ENCODE results near the gene KCNG4. TPM values are rescaled to one million over a fixed set of nuclear protein-coding genes. Genes with fewer than 3 reads are reported as not detected.

Gene KCNG4
- total RNA-seq, 2 donors from 2014 or later, result not detected

DNA sequence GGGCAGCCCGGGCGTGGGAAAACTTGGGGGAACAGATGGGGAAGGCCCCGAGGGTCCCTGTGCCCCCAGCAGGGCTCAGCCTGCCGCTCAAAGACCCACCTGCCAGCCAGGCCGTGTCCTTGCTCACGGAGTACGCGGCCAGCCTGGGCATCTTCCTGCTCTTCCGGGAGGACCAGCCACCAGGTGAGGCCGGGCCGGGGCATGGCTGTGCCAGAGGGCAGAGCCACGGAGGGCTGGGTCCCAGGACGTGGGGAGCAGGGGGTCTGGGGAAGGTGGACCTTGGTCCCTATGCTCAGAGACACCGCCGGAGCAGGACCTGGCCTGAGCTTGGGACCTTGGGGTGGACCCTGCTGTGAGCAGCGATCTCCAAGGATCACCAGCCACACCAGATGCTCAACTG is 48.3 kb downstream of the KCNG4 start:
- Histone ChIP-seq H3K36me3 (no peaks in the 10 kb centered on the region), H3K4me1 (replicated peaks) (no peaks in the 10 kb centered on the region), H3K9me3 (no peaks in the 10 kb centered on the region), H3K27me3 (replicated peaks; ENCODE audit: insufficient read depth) (no peaks in the 10 kb centered on the region), H3K27ac (no peak overlapping the region), H3K4me3 (no peak overlapping the region)
- TF ChIP-seq POLR2AphosphoS5 (IDR thresholded peaks at IDR 0.05) (no peak), POLR2A (IDR thresholded peaks at IDR 0.05) (no peak)
- TF ChIP-seq, protein P1, sequence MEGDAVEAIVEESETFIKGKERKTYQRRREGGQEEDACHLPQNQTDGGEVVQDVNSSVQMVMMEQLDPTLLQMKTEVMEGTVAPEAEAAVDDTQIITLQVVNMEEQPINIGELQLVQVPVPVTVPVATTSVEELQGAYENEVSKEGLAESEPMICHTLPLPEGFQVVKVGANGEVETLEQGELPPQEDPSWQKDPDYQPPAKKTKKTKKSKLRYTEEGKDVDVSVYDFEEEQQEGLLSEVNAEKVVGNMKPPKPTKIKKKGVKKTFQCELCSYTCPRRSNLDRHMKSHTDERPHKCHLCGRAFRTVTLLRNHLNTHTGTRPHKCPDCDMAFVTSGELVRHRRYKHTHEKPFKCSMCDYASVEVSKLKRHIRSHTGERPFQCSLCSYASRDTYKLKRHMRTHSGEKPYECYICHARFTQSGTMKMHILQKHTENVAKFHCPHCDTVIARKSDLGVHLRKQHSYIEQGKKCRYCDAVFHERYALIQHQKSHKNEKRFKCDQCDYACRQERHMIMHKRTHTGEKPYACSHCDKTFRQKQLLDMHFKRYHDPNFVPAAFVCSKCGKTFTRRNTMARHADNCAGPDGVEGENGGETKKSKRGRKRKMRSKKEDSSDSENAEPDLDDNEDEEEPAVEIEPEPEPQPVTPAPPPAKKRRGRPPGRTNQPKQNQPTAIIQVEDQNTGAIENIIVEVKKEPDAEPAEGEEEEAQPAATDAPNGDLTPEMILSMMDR (IDR thresholded peaks at IDR 0.05), result no peak
- 95% methylated on average over 12 of the region's 16 CpGs for WGBS
- intact Hi-C loops (cut with DNase I), result no loop called here
- DNase-seq (ENCODE audit: low spot score), result no peak

DNA sequence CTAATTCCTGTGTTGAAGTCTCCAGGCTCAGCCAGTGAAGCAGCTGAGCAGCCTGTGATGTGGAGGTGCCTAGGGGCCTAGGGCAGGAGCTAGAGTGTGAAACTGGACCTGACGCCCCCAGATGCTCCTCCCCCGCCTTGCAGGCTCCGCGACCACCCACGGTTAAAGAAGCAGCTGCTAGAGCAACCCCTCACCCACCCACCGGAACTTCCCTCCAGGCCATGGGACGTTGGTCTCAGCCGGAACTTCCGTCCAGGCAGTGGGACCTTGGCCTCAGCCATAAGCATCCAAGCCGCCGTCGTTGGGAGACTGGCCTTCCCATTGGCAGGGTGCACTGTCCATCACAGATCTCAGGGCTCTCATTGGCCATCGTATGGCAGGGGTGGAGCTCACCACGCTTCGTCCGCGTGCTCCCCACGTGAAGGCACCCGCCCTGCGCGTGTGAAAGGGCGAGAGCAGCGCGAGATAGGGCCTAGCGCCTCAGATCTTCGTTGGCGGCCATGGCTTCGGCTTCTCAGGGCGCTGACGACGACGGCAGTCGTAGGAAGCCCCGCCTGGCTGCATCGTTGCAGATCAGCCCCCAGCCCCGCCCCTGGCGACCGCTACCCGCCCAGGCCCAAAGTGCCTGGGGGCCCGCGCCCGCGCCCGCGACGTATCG is 49.0 kb downstream of the KCNG4 start, which contains the start of gene ADAD2:
ADAD2 (plus strand) TSS at position 427 of the 658 bp plus-strand sequence; CDS start at position 501, 74 bp downstream.
- H3K4me3 ChIP-seq, result no peak within 1 kb of the TSS
- H3K27me3 ChIP-seq (replicated peaks; ENCODE audit: insufficient read depth), result no peaks in the 10 kb centered on the region
- H3K36me3 ChIP-seq, result no peaks in the 10 kb centered on the region
- WGBS, result 90% methylated on average over 47 of the region's 47 CpGs
- TF ChIP-seq, protein P1 (IDR thresholded peaks at IDR 0.05), result no peak
- TF ChIP-seq POLR2A (IDR thresholded peaks at IDR 0.05) (no peak), POLR2AphosphoS5 (IDR thresholded peaks at IDR 0.05) (no peak)
- intact Hi-C loops (cut with DNase I), result no loop called here
- no peak within 1 kb of the TSS for H3K27ac ChIP-seq
- no peak for DNase-seq (ENCODE audit: low spot score)
- no peaks in the 10 kb centered on the region for H3K4me1 ChIP-seq (replicated peaks)
- no peaks in the 10 kb centered on the region for H3K9me3 ChIP-seq

DNA sequence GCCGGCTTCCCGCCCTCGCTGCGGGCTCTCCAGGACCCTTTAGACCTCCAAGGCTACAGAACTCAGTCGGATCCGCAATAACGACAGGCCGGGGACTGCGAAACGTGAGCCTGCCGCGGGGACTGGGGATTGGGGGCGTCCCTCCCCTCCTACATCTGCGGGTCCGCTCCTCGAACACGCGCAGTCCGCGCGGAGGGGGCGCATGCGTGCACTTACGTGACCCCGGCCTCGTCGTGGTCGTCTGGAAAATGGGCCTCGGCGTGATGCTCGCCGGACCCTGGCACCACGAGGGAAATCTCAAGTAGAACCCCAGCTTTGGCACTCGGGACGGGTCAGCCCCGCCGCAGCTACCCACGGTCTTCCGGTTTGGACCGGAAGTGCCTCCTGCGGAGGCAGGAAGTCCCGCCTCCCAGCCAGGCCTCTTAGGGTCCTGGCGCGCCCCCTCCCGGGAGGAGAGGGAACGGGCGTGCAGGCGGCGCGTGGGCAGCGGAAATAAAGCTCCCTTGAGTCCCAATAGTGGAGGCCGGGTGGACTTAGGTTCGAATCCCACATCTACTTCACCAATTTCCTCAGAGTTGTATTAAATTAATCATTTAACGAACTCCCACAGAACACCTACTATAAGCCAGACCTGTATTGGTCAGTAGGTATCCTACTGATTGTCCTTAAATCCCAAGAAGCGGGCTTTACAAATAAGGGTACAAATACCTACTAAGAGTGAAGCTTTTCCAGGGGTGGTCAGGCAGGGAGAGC is 53.0 kb downstream of the KCNG4 start, which contains the start of gene TAF1C:
TAF1C (minus strand) TSS at position 373 of the 753 bp plus-strand sequence. CDS start 2,069 bp downstream, outside the sequence.
- Histone ChIP-seq H3K27ac (peak within 1 kb of the TSS; percentile 50 to 54), H3K36me3 (peaks cover 0 to 5% of the 10 kb centered on the region in 2 donors), H3K4me1 (replicated peaks) (no peaks in the 10 kb centered on the region), H3K4me3 (peak within 1 kb of the TSS; percentile 74 to 83), H3K9me3 (no peaks in the 10 kb centered on the region), H3K27me3 (replicated peaks; ENCODE audit: insufficient read depth) (no peaks in the 10 kb centered on the region)
- WGBS, result 3% methylated on average over 39 of the region's 55 CpGs
- intact Hi-C loops (cut with DNase I), result loop anchor here (5.0 kb wide), 1 partner anchor 300 kb away; no protein-coding TSS in a partner anchor
- DNase-seq (ENCODE audit: low spot score), result peak; percentile 89
- TF ChIP-seq POLR2AphosphoS5 (IDR thresholded peaks at IDR 0.05) (peak; percentile 92), POLR2A (IDR thresholded peaks at IDR 0.05) (peak; percentile 33)
- TF ChIP-seq, protein P1 (IDR thresholded peaks at IDR 0.05), result peak; percentile 98 to 99 (median 98)

DNA sequence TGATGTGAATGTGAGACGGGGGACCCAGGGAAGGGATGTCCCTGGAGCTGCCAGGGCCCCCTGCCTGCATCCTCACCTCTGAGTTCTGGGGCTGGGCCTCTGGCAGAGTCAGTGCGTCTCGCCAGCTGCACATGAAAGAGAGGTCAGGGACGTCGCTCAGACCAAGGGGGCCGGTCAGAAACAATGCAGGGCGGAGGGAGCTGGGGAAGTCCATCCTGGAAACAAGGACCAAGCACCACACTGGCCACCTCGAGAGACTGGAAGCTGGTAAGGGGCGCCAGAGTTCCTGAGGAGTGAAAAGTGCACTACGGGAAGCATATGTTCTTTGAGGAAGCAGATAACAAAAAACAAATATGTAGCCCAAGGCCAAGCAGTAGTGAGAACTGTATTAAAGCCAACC is 55.0 kb downstream of the KCNG4 start:
- TF ChIP-seq, protein P1 (IDR thresholded peaks at IDR 0.05), result no peak
- TF ChIP-seq POLR2AphosphoS5 (IDR thresholded peaks at IDR 0.05) (no peak), POLR2A (IDR thresholded peaks at IDR 0.05) (no peak)
- no peaks in the 10 kb centered on the region for H3K27me3 ChIP-seq (replicated peaks; ENCODE audit: insufficient read depth)
- H3K36me3 ChIP-seq, result peaks cover 9 to 14% of the 10 kb centered on the region in 2 donors
- 76% methylated on average over 10 of the region's 10 CpGs for WGBS
- intact Hi-C loops (cut with DNase I), result loop anchor here (5.0 kb wide), 1 partner anchor 303 kb away; no protein-coding TSS in a partner anchor
- no peaks in the 10 kb centered on the region for H3K9me3 ChIP-seq
- DNase-seq (ENCODE audit: low spot score), result no peak
- no peaks in the 10 kb centered on the region for H3K4me1 ChIP-seq (replicated peaks)
- no peak overlapping the region for H3K4me3 ChIP-seq
- H3K27ac ChIP-seq, result no peak overlapping the region
